GM12892 (cell line): ENCODE measurements around the gene CCL21.
A peak's percentile ranks its signal among the peaks of the same experiment; 100 is the strongest.

Experiments
- DNase-seq: peaks from one replicate; pipeline ENCODE4 v3.0.0; 2011; ENCODE audit not compliant: insufficient read length
- FAIRE-seq: peaks from 2 replicates; lab custom pipeline; 2011; peaks lifted over from hg19 to GRCh38; lab: Jason Lieb, UNC
- POLR2A ChIP-seq: IDR thresholded peaks from 2 replicates; pipeline ENCODE4 v1.6.1; 2011; ENCODE audit warnings: low read depth, low read length, control low read depth
- POLR2AphosphoS5 ChIP-seq: IDR thresholded peaks from 2 replicates; pipeline ENCODE4 v1.6.1; 2011; ENCODE audit warnings: low read depth, low read length, control low read depth
- TAF1 ChIP-seq: IDR thresholded peaks from 2 replicates; pipeline ENCODE4 v1.6.1; 2011; ENCODE audit warnings: low read depth, mild to moderate bottlenecking, control low read depth, low read length, borderline replicate concordance

CCL21 gene

GRCh38 chr9:34684816-34685215 is 25.1 kb downstream of the CCL21 start:
- TF ChIP-seq POLR2A (no peak), POLR2AphosphoS5 (no peak), TAF1 (no peak)
- FAIRE-seq (no peak), DNase-seq (no peak)

GRCh38 chr9:34684145-34684544 is 25.8 kb downstream of the CCL21 start:
- TF ChIP-seq TAF1 (no peak), POLR2A (no peak), POLR2AphosphoS5 (no peak)
- FAIRE-seq = no peak
- DNase-seq = no peak

DNA sequence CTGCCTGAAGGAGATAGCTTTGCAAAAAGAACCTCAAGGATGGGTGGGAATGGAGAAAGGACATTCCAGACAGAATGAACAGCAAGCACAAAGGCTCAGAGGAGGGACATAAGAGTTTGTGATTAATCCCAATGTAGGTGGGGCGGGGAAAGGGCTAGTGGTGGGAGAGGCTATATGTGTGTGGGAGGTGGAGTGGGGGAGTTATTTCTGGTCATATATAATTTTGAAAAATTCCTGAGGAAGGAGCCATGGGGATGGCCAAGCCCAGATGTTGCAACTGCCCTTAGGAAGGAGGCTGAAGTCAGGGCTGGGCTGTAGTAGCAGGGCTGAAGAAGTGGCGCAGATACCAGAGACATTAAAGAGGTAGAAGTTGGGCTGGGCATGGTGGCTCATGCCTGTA is 34.1 kb downstream of the CCL21 start:
- FAIRE-seq = no peak
- no peak for TF ChIP-seq POLR2AphosphoS5
- no peak for TF ChIP-seq TAF1
- no peak for TF ChIP-seq POLR2A
- no peak for DNase-seq

DNA sequence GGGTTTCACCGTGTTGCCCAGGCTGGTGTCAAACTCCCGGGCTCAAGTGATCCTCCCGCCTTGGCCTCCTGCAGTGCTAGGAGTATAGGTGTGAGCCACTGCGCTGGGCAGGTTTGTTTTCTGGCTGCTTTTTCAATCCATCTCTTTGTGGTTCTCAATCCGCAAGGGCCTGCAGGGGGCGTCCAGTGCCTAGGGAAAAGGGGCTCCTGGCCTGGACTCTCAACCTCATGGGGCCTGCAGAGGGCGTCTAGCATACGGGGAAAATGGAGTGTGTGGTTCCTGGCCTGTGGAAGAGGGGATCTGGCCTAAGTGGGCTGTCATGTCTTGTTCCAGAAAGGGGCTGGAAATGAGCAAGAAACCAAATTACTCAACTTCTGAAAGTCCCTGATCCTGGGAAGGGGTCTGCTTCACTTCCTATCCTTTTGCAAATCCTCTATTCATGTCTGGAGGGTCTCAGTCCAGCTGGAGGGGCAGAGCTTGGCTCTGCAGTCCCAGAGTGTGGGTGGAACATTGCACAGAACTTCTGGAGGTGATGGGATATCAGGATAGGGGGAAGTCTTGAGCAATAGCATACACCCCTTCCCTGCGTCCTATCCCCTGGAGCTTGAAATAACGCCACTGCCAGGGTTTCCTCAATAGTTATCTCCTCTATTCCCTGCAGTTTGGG is 34.8 kb downstream of the CCL21 start:
- peak; percentile 38 for FAIRE-seq
- no peak for DNase-seq
- no peak for TF ChIP-seq POLR2A
- no peak for TF ChIP-seq POLR2AphosphoS5
- TF ChIP-seq TAF1 = no peak

DNA sequence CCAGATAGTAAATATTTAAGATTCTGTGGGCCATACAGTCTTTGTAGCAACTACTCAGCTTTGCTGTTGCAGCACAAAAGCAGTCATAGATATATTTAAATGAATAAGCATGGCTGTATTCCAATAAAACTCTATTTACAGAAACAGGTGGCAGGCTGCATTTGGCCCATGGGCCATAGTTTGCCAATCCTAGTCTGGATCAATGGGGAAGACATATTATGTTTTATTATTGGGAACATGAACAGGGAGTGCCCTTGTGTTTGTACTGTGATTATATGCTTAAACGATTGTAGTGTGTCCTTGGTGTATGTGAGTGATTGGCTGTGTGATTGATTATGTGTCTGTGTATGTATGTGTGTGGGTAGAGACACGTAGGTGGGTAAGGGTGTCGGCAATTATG is 35.5 kb downstream of the CCL21 start:
- DNase-seq (no peak), FAIRE-seq (no peak)
- no peak for TF ChIP-seq TAF1

- FAIRE-seq (no peak), DNase-seq (no peak)
- TF ChIP-seq POLR2A = no peak
These were observed 38.6 kb downstream of the CCL21 start for GRCh38 chr9:34671307-34671706.

DNA sequence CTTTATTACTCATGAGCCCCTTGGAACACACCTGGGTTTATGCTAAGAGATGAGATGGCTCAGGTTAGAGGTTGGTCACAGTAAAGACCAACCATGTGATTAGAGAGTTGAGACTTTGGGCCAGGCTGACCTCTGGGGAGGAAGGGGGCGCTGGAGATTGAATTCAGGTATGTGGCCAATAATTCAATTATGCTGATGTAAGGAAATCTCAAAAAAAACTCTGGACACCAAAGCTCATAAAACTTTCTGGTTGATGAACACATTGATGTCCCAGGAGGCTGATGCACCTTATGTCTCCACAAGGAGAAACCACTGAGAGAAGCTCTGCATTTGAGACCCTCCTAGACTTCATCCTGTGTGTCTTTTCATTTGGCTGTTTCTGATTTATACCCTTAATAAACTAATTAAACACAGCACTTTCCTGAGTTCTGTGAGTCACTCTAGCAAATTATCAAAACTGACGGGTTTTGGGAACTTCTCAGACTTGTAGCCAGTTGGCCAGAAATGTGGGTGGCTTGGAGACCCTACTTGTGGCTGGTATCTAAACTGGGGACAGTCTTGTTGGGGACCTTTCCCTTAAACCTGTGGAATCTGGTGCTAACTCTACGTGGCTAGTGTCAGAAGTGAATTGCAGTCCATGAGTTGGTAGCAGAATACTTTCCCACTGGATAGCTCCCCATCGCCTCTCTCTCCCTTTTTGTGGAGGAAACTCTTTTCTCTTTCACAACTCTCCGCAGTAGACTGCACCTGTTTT is 40.0 kb downstream of the CCL21 start:
- DNase-seq (no peak), FAIRE-seq (no peak)
- TF ChIP-seq POLR2AphosphoS5 = no peak
- TF ChIP-seq POLR2A = no peak
- TF ChIP-seq TAF1 = no peak

DNA sequence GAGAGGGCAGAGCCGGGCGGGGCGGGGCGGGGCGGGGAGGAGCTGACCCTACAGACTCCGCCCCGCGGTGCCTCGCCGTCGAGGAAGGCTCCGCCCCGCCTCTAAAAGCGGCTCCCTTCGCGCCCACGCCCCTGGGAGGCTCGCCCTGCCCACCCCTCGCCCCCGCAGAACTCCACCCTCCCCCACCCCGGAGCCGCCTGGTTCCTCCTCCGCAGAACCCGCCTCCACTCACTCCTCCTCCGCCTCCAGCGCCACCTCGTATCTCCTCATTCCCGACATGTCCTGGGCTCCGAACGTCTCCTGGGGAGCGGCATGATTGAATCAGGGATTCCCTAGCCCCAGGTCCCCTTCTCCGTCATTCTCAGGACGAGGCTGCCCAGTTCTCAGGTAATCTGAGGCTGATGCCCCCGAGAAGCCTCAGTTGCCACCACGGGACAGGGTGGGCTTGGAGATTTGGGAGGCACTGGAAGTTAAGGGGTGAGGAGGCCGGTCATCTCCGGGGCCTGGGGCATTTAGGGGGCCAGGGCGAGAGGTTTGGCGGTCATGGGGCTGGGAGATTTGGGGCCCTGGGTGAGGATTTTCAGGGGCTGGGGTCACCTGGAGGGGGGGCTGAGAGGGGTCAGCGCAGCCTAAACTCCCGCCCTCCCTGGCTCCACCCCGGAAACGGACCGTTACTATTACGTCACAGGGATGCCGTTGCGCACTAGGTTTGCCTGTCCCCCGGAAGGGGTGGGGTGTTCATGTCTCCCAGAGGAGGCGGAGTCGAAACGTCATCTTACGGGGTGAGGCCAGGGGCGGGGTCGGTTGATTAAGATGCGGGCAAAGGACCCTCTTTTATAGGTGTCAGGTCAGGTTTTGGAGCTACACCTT is 44.3 kb downstream of the CCL21 start:
- FAIRE-seq (peak; percentile 90), DNase-seq (peak; percentile 80)
- TF ChIP-seq TAF1 = no peak
- TF ChIP-seq POLR2A = peak; percentile 37; the same call in 1 of the 2 replicates
- TF ChIP-seq POLR2AphosphoS5 = no peak

DNA sequence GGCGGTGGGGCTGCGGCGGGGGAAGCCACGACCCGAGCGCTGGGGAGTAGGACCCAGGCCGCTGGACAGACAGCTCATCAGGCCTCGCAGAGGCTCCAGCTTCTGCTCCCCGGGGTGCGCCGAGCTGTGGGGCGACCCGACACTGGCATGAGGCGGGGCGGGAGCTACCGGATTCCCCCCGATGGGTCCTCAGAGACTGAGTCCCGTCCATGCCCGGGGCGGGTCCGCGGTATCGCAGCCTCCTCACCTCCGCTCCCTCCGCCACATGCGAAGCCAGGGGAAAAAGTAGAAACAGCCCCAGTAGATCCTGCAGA is 44.9 kb downstream of the CCL21 start:
- DNase-seq (no peak), FAIRE-seq (no peak)
- TF ChIP-seq POLR2AphosphoS5 (no peak), TAF1 (no peak), POLR2A (no peak)

DNA sequence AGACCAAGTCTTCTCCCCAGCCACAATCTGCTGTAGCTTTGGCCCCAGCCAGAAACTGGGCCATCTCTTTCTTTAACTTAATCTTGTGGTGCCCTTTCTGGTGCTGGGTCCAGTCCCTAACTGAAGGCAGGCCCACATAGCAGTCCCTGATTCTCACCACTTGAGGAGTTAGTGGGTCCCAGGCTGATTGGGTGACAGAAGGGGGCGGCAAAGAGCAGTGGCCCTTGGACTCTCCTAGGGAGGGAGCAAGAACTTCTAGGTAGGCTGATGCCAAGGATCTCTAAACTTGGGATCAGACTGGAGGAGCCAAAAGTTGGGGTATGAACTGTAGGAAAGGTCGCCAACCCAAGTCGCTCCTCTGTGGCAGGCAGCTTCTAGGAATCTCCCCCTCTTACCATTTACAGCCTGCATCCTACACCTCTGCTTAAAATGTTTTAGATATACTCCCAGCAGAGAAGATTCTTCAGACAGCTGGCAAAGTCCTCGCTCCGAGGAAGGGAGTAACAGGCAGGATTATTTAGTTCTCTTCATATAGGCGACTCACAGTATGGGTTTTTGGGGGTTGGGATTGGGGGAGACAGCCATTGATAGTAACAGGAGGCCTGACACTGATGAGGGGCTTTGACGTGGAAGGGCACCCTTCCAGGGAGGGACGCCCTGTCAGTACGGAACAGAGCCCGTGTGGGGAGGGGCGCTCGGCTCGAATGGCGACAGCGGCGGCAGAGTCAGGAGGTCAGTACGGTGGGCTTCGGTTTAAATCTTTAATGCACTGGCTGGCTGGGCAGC is 45.5 kb downstream of the CCL21 start:
- TF ChIP-seq POLR2A (no peak), POLR2AphosphoS5 (no peak), TAF1 (no peak)
- DNase-seq (no peak), FAIRE-seq (peak; percentile 17)

GRCh38 chr9:34663303-34663605 is 46.7 kb downstream of the CCL21 start:
- FAIRE-seq (no peak), DNase-seq (no peak)
- TF ChIP-seq POLR2AphosphoS5 = no peak
- no peak for TF ChIP-seq POLR2A
- TF ChIP-seq TAF1 = no peak
